Measurements from ENCODE around the gene MRM1.

- TF ChIP-seq CTCF (IDR thresholded peaks at IDR 0.05) (no peak), POLR2AphosphoS5 (IDR thresholded peaks at IDR 0.05) (no peak), POLR2A (IDR thresholded peaks at IDR 0.05) (no peak), EP300 (IDR thresholded peaks at IDR 0.05) (no peak)
Measured at GRCh38 chr17:36625188-36625587, 23.8 kb downstream of the MRM1 start.
